Sigmoid colon (tissue), 4 donors: ENCODE data around the gene PSENEN.

Experiments
- CTCF ChIP-seq, 4 experiments: fragments of 450-650 bp in 3 of 4; fragments of 200-600 bp in 1 of 4; IDR thresholded peaks; one replicate each; pipeline ENCODE4 v1.5.1; 2016 to 2019; ENCODE audit warnings: antibody characterized with exemption in 4 of 4, mild to moderate bottlenecking in 3 of 4, moderate library complexity in 2 of 4
- EP300 ChIP-seq, 4 donors: sonication (generic); formaldehyde crosslinking; IDR thresholded peaks; one replicate each; pipeline ENCODE4 v1.6.1; 2017; ENCODE audit warnings: antibody characterized with exemption in 4 of 4
- POLR2A ChIP-seq, 2 donors: fragments of 450-650 bp; IDR thresholded peaks; one replicate each; pipeline ENCODE4 v1.6.1; 2016; ENCODE audit warnings: antibody characterized with exemption in 2 of 2, mild to moderate bottlenecking in 2 of 2, moderate library complexity in 2 of 2

DNA sequence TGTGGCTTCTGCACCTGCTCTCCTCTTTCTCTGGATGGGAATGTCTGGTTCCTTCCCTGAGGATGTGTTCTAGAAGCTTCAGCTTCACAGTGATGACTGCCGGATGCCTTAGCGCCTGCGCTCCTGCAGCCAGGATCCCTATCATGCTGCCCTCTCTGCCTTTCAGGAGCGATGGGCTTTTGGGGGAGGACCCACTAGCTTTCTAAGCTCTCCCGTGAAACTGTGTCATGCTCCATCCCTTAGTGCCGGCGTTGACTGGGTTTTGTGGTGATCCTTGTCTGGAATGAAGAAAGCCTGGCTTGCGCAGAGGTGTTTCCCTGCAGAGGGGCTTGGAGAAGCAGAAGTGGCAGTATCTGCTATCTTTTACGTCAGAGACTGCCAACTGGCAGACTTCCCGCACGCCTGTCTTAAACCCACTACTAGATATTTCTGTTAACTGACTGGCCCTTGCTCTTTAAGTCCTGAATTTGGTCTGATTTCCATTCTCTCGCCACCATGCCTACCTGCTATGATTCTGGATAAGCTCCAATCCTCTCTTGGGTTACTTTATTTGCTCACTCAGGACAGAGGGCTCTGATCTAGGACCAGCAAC is 31.5 kb upstream of the PSENEN start:
- TF ChIP-seq CTCF (IDR thresholded peaks at IDR 0.05) (no peak), POLR2A (IDR thresholded peaks at IDR 0.05) (no peak), EP300 (IDR thresholded peaks at IDR 0.05) (no peak)
